Activated naive CD4-positive, alpha-beta T cell treated with anti-CD3 and anti-CD28 coated beads for 36 hours (primary cell): ENCODE measurements around the gene SLC8A1. TPM values are rescaled to one million over a fixed set of nuclear protein-coding genes. Genes with fewer than 3 reads are reported as not detected.

Experiments
- CTCF ChIA-PET: fragments of 350-600 bp; sonication (Branson Sonifier 250); formaldehyde crosslinking; loops from one replicate; lab custom pipeline; 2021; ENCODE audit warnings: antibody characterized with exemption; lab: Charles Lee
- DNase-seq: peaks from one replicate; pipeline ENCODE4 v3.0.0-alpha.2; 2020
- H3K27ac Mint-ChIP-seq: one replicate; pipeline ENCODE4 v1.8.0; 2021; ENCODE audit warnings: mild to moderate bottlenecking, mixed read lengths
- H3K27me3 Mint-ChIP-seq: one replicate; pipeline ENCODE4 v1.8.0; 2021; ENCODE audit warnings: low read depth, mixed read lengths
- H3K36me3 Mint-ChIP-seq: one replicate; pipeline ENCODE4 v1.8.0; 2021; ENCODE audit warnings: low read depth, mixed read lengths
- H3K4me1 Mint-ChIP-seq: one replicate; pipeline ENCODE4 v1.8.0; 2021; ENCODE audit warnings: low read depth, mixed read lengths
- H3K4me3 Mint-ChIP-seq: one replicate; pipeline ENCODE4 v1.8.0; 2021; ENCODE audit warnings: mild to moderate bottlenecking, moderate library complexity, mixed read lengths
- H3K9me3 Mint-ChIP-seq: one replicate; pipeline ENCODE4 v1.8.0; 2021; ENCODE audit warnings: mixed read lengths
- intact Hi-C: fragments of 100-400 bp; cut with micrococcal nuclease; formaldehyde crosslinking; loops from one replicate; pipeline ENCODE4 v1.15.1; 2023
- total RNA-seq, 2 experiments: library from RNA; stranded (reverse); gene quantifications; one replicate each; pipeline ENCODE4 v1.2.3, GENCODE V29; 2021

SLC8A1 gene
- total RNA-seq, 2 experiments from 2014 or later: 0.60 to 0.99 TPM

DNA sequence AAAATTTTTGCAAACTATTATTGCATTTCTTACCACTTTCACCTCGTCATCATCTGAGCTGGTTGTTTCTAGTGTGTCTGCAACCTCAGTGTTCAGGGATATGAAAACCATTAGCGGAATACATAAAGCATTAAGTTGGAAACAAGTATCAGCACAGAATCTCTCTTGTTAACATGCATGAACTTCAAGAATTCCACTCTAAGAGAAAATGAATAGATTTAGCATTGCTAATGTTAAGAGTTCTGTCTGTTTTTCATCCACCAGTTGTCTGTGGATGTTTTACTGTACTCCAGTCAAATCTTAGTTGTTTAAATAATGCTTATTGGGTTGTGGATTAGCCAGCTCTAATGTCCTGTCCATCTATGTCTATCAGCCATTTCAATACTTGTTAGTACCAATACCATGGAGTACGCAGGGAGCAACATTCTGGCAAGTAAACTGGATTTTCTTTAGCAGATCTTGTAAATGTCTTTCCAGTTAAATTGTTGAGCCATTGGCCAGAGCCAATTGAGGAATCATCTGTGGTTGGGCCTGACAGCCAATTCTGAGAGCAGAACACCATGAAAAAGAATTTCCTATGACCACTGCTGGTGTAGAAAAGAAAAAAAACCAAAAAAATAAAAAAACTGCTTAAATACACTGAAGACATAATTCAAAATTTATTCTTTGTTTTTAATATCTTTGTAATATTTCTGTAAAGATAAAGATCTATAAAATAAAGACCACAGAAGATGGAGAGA, 82.5 kb downstream of the SLC8A1 start:
- peaks cover 3% of the 10 kb centered on the region for H3K27me3 Mint-ChIP-seq
- intact Hi-C loops: no loop called here
- no peak overlapping the region for H3K27ac Mint-ChIP-seq

DNA sequence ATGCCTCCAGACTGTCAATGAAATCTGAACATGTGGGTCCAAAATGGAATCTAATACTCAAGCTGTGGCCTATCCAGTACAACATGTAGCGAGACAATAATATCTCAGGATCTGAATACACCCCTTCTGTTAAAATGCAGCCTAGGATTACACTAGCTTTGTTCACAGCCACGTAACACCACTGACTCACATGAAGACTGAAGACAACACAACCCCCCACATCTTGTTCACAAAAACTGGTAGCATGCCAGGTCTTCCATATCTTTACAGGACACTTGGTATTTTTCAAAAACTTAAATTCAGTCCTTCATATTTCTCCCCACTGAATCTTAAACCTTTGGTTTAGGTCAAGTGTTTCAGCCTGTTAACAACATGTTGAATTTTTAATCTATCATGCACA, 84.2 kb downstream of the SLC8A1 start:
- CTCF ChIA-PET: no interaction called here
- DNase-seq: no peak

More for the DNA sequence above, 82.5 kb downstream of the SLC8A1 start:
- DNase-seq: no peak
- no peaks in the 10 kb centered on the region for H3K9me3 Mint-ChIP-seq
- CTCF ChIA-PET: no interaction called here
- no peak overlapping the region for H3K4me3 Mint-ChIP-seq
- H3K36me3 Mint-ChIP-seq: no peaks in the 10 kb centered on the region
- H3K4me1 Mint-ChIP-seq: peaks cover 3% of the 10 kb centered on the region

DNA sequence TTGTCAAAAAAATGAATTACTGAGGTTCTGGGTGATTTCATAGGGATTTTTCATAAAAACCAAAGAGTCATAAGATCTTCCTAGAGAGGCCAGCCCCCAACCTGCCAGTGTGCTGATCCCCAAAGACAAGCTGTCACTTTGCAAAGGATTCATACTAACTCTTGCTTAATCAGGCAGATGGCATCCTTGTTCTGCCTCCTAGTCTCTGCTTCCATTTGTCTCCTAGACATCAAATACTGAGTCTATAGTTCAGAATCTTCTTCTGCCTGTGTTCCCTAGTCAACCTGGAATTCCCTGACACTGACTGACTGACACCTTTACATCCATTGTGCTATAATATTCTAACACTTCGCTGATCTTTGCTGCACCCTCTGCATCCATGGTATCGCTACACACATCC, 84.9 kb downstream of the SLC8A1 start:
- no peaks in the 10 kb centered on the region for H3K36me3 Mint-ChIP-seq

More for the DNA sequence above, 84.2 kb downstream of the SLC8A1 start:
- Mint-ChIP-seq H3K27ac (no peak overlapping the region), H3K27me3 (peaks cover 3% of the 10 kb centered on the region), H3K36me3 (no peaks in the 10 kb centered on the region), H3K9me3 (no peaks in the 10 kb centered on the region), H3K4me1 (peaks cover 5% of the 10 kb centered on the region), H3K4me3 (no peak overlapping the region)
- intact Hi-C loops: no loop called here

DNA sequence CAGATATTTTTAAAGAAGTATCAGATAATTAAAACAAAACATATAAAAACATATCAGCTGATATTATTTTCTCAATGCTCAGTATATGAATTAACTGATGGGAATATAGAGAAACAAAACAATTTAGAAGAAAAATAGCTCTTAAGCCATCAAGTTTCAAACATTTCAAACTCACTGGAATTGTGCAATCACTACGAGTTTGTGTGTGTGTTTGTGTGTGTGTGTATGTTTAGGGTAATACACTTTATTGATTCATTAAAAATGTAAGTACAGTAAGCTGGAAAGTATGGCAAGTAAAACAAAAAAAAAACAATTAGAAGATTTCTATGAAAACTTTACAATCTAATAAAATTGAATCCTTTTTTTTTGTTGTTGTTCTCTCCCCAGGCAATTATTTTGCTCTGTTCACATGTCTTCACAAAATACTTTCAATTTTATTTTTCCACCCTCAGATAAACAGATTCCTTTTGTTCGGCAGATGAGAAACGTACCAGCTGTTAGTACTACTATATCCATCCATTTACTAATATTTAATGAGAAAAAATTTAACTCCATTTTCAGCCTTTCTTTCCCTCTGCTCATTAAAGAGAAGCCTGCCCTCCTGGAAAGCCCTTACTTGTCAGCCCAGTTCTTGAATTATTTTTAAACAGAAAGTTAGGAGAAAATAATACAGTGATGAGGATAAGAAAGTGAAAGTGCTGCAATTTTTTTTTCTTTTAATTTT, 87.6 kb downstream of the SLC8A1 start:
- Mint-ChIP-seq H3K9me3 (no peaks in the 10 kb centered on the region), H3K36me3 (no peaks in the 10 kb centered on the region), H3K27me3 (no peaks in the 10 kb centered on the region), H3K4me1 (peaks cover 5% of the 10 kb centered on the region), H3K27ac (no peak overlapping the region), H3K4me3 (no peak overlapping the region)
- CTCF ChIA-PET: no interaction called here
- DNase-seq: no peak
- intact Hi-C loops: no loop called here

More for the DNA sequence above, 84.9 kb downstream of the SLC8A1 start:
- no peak overlapping the region for H3K4me3 Mint-ChIP-seq
- DNase-seq: no peak
- H3K4me1 Mint-ChIP-seq: peaks cover 5% of the 10 kb centered on the region
- H3K27ac Mint-ChIP-seq: no peak overlapping the region
- CTCF ChIA-PET: no interaction called here
- intact Hi-C loops: no loop called here
- peaks cover 3% of the 10 kb centered on the region for H3K27me3 Mint-ChIP-seq
- H3K9me3 Mint-ChIP-seq: no peaks in the 10 kb centered on the region

DNA sequence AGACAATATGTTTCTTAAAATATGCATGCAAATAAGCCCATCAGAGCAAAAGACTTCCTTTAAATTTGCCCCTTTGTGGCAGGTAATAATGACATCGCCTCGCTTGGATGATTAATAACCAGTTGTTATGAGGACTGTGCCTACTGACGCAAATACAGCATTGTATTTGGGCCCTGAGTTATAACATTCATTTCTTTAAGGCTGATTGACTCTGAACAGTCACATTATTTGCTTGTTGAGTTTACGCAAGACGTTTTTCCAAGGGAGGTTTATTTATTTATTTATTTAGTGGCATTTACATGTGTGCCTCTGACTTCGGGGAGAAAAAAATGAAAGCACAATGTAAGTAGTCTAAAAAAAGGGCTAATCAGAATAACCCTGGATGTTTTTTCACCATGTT, 88.3 kb downstream of the SLC8A1 start:
- Mint-ChIP-seq H3K9me3 (no peaks in the 10 kb centered on the region), H3K4me1 (peaks cover 5% of the 10 kb centered on the region), H3K27ac (no peak overlapping the region), H3K27me3 (no peaks in the 10 kb centered on the region), H3K4me3 (no peak overlapping the region), H3K36me3 (no peaks in the 10 kb centered on the region)
- intact Hi-C loops: no loop called here
- DNase-seq: no peak
- CTCF ChIA-PET: interaction anchor here (0.6 to 1.0 kb wide), 2 partner anchors 10 to 124 kb away, joined by 3 to 4 read pairs; no protein-coding TSS in a partner anchor

DNA sequence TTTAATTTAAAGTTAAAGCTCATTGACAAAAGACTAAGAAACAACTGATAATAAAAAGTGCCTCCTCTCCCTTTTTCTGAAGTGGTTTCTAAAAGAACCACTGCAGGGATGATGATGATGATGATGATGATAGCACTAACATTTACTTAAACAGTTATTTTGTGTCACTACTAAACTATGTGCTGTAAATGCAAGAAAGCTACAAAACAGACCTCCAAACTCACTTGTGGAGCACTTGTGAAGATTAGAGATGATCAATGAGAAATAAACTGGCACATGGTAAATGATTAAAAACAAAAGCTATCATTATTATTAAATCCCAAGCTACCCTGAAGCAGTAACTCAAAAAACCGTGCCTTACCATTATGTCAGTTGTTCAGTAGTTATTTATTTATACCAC, 88.7 kb downstream of the SLC8A1 start:
- Mint-ChIP-seq H3K36me3 (no peaks in the 10 kb centered on the region), H3K27me3 (no peaks in the 10 kb centered on the region), H3K4me1 (peaks cover 5% of the 10 kb centered on the region), H3K4me3 (no peak overlapping the region), H3K27ac (no peak overlapping the region), H3K9me3 (no peaks in the 10 kb centered on the region)
- no peak for DNase-seq
- intact Hi-C loops: no loop called here
- CTCF ChIA-PET: interaction anchor here (0.6 to 1.0 kb wide), 2 partner anchors 9 to 125 kb away, joined by 3 to 4 read pairs; no protein-coding TSS in a partner anchor

DNA sequence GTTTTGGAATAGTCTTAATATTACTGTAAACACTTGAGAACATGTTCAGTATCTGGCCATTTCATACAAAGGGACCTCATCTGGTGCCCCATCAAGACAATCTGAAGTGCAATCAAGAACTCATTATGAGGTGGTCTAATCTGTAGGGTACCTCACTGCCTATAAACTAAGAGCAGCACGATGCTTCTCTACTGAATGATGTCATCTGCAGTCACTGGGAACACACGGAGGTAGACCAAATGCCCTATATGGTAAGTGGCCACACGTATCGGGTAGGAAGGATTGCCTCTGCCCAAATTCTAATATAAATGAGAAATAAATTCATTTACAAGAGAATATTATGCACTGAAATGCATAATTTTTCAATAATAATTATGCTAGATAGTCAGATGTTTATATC, 90.4 kb downstream of the SLC8A1 start:
- Mint-ChIP-seq H3K36me3 (no peaks in the 10 kb centered on the region), H3K27me3 (no peaks in the 10 kb centered on the region), H3K27ac (no peak overlapping the region), H3K4me1 (peaks cover 5% of the 10 kb centered on the region), H3K9me3 (no peaks in the 10 kb centered on the region), H3K4me3 (no peak overlapping the region)
- CTCF ChIA-PET: no interaction called here
- intact Hi-C loops: no loop called here
- DNase-seq: no peak

DNA sequence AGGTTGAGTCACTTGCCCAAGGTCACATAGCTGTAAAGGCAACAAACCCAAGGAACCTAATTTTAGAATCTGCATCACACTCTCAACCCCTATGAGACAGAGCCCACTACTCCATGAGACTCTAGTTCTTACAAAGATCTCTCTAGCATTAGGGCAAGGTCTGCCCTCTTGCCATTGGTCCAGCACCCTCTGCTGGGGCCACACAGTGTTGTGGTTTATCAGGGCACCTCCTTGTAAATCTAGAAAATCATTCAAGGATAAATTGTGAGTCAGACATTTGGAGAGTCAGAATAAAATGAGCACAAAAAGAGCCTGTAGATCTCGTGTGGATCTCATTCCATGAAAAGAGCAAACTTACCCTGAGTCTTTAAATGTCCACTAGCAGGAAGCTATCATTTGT, 91.2 kb downstream of the SLC8A1 start:
- Mint-ChIP-seq H3K4me1 (peaks cover 5% of the 10 kb centered on the region), H3K27ac (no peak overlapping the region), H3K36me3 (no peaks in the 10 kb centered on the region), H3K27me3 (no peaks in the 10 kb centered on the region), H3K4me3 (no peak overlapping the region), H3K9me3 (no peaks in the 10 kb centered on the region)
- intact Hi-C loops: no loop called here
- no peak for DNase-seq
- CTCF ChIA-PET: no interaction called here

DNA sequence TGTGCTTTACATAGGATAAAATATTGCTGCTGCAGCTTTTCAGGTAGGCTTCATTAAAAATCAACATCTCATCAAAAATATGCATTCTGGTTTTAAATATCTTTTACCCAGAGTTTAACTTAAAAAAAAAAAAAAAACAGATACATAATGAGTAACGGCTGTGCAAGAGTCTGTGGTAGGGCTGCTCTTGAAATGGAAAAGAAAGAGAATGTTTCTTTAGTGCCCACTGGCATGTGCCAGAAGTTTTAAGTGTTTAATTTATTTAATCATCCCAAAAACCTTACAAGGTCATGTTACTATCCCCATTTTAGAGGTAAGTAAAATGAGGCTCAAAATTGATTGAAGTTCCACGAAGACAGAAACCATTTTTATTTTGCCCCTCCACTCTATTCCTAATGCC, 92.1 kb downstream of the SLC8A1 start:
- DNase-seq: no peak
- Mint-ChIP-seq H3K27ac (no peak overlapping the region), H3K4me1 (peaks cover 4% of the 10 kb centered on the region), H3K4me3 (no peak overlapping the region), H3K36me3 (no peaks in the 10 kb centered on the region), H3K9me3 (no peaks in the 10 kb centered on the region), H3K27me3 (no peaks in the 10 kb centered on the region)
- CTCF ChIA-PET: no interaction called here
- intact Hi-C loops: no loop called here

DNA sequence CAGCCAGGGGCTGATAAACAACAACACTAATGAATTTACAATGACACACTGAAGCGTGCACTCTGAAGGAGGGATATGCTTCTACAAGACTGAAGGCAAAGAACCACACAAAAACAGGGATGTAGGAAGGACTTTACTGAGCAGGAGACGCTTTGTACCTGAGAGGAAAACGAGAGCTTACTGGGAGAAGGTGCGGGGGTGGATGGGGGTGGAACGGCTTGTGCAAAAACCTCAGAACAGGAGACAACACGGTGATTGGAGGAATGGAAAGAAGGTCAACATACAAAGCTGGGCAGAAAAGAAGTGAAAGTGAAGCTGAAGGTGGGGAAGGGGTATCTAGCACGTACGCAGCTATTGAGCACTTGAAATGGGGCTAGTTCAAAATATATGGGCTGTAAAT, 93.1 kb downstream of the SLC8A1 start:
- no peak for DNase-seq
- intact Hi-C loops: no loop called here
- Mint-ChIP-seq H3K4me3 (no peak overlapping the region), H3K36me3 (no peaks in the 10 kb centered on the region), H3K27ac (no peak overlapping the region), H3K4me1 (peaks cover 2% of the 10 kb centered on the region), H3K27me3 (no peaks in the 10 kb centered on the region), H3K9me3 (no peaks in the 10 kb centered on the region)
- CTCF ChIA-PET: no interaction called here

DNA sequence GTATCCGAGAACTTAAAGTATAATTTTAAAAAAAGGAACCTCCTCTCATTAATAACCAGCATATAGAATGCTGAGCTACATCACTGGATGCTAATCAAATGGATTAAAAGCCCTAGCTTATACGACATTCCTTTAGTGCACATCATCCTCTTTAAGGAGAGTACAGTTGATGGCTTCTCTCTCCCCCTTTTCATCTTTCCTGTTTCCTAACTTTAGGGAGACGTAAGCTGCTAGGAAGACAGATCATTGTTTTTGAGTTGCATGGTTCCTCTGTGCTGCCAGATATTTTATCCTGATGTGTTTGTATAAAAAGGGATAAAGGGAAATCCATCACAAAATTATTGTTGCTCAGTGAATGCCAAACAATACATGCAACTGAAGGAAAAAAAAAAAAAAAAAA, 94.2 kb downstream of the SLC8A1 start:
- H3K36me3 Mint-ChIP-seq: no peaks in the 10 kb centered on the region
- no peak for DNase-seq
- H3K4me1 Mint-ChIP-seq: no peaks in the 10 kb centered on the region
- CTCF ChIA-PET: no interaction called here
- H3K4me3 Mint-ChIP-seq: no peak overlapping the region
- intact Hi-C loops: no loop called here
- no peaks in the 10 kb centered on the region for H3K27me3 Mint-ChIP-seq
- no peaks in the 10 kb centered on the region for H3K9me3 Mint-ChIP-seq
- no peak overlapping the region for H3K27ac Mint-ChIP-seq

DNA sequence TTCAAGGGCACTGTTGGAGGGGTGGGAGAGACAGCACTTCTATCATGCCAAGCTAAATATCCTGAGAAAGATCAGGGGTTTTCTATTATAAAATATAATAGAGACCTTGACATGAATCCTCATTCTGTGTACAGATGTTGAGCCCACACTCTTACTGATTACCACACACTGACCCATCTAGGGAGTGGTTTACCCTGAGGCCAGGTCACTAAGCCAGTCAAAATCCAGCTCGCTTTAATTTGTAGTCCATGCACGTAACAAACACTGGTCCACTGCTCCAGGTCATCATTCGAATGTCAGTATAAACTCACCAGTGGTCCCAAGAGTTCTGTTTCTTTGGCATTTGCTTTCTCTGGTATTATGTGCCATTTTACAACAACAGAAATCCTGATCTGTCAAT, 96.4 kb downstream of the SLC8A1 start:
- Mint-ChIP-seq H3K4me1 (no peaks in the 10 kb centered on the region), H3K27ac (no peak overlapping the region), H3K36me3 (no peaks in the 10 kb centered on the region), H3K9me3 (no peaks in the 10 kb centered on the region), H3K27me3 (no peaks in the 10 kb centered on the region), H3K4me3 (no peak overlapping the region)
- DNase-seq: no peak
- CTCF ChIA-PET: no interaction called here
- intact Hi-C loops: no loop called here

DNA sequence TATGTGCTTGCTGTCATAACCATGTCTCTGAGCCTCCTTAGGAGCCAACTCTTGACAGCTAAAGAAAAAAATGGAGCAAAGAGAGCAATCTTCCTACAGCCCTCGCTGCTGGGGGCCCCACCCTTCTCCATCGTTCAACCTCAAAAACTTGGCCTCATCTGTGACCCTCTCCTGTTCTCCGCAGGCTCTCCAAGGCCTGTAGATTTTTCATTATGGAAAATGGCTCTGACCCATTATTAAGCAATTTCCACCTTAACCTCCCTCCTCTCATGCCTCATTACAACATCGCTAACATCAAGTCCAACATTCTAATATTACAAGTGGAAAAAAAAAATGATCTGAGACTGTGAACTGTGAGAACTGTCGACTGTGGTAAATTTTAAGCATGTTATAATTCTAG, 98.7 kb downstream of the SLC8A1 start:
- no peak for DNase-seq
- H3K36me3 Mint-ChIP-seq: no peaks in the 10 kb centered on the region
- CTCF ChIA-PET: no interaction called here
- no peak overlapping the region for H3K4me3 Mint-ChIP-seq
- intact Hi-C loops: no loop called here
- H3K27ac Mint-ChIP-seq: no peak overlapping the region
- no peaks in the 10 kb centered on the region for H3K4me1 Mint-ChIP-seq
- no peaks in the 10 kb centered on the region for H3K27me3 Mint-ChIP-seq
- H3K9me3 Mint-ChIP-seq: no peaks in the 10 kb centered on the region
